Stimulated activated CD4-positive, alpha-beta T cell treated with anti-CD3 and anti-CD28 coated beads, TNF-alpha, amount 100 ng/mL, for 48 hours (primary cell): ENCODE results near the gene PTCHD1.

Experiments
- DNase-seq, 3 donors: peaks; one replicate each; pipeline ENCODE4 v3.0.0-alpha.2; 2020; ENCODE audit warnings: low read depth in 3 of 3

The PTCHD1 gene

GRCh38 chrX:23356189-23356588 is 21.5 kb downstream of the PTCHD1 start:
- no peak for DNase-seq

GRCh38 chrX:23364416-23364815 is 29.8 kb downstream of the PTCHD1 start:
- DNase-seq = no peak

- DNase-seq = no peak
These were observed 30.9 kb downstream of the PTCHD1 start for GRCh38 chrX:23365541-23365940.

- no peak for DNase-seq
These were observed 32.3 kb downstream of the PTCHD1 start for GRCh38 chrX:23366914-23367313.

- DNase-seq = no peak
These were observed 34.4 kb downstream of the PTCHD1 start for GRCh38 chrX:23369027-23369426.

GRCh38 chrX:23372220-23372902 is 37.7 kb downstream of the PTCHD1 start:
- no peak for DNase-seq

GRCh38 chrX:23373129-23373804 is 38.6 kb downstream of the PTCHD1 start:
- no peak for DNase-seq

GRCh38 chrX:23374291-23374690 is 39.6 kb downstream of the PTCHD1 start:
- DNase-seq = no peak

GRCh38 chrX:23376581-23376980 is 41.9 kb downstream of the PTCHD1 start:
- DNase-seq = no peak

GRCh38 chrX:23380581-23380980 is 45.9 kb downstream of the PTCHD1 start:
- no peak for DNase-seq

- no peak for DNase-seq
These were observed 46.7 kb downstream of the PTCHD1 start for GRCh38 chrX:23381099-23382087.

- no peak for DNase-seq
These were observed 47.9 kb downstream of the PTCHD1 start for GRCh38 chrX:23382572-23382971.

GRCh38 chrX:23383411-23383810 is 48.8 kb downstream of the PTCHD1 start:
- DNase-seq = no peak

GRCh38 chrX:23385242-23385641 is 50.6 kb downstream of the PTCHD1 start:
- DNase-seq = no peak

GRCh38 chrX:23386260-23386659 is 51.6 kb downstream of the PTCHD1 start:
- no peak for DNase-seq

GRCh38 chrX:23386726-23387125 is 52.1 kb downstream of the PTCHD1 start:
- no peak for DNase-seq

GRCh38 chrX:23387550-23388184 is 53.0 kb downstream of the PTCHD1 start:
- no peak for DNase-seq

- no peak for DNase-seq
These were observed 54.6 kb downstream of the PTCHD1 start for GRCh38 chrX:23389196-23389792.

GRCh38 chrX:23390979-23391378 is 56.3 kb downstream of the PTCHD1 start:
- no peak for DNase-seq

- no peak for DNase-seq
These were observed 57.5 kb downstream of the PTCHD1 start for GRCh38 chrX:23392195-23392594.

- no peak for DNase-seq
These were observed 59.8 kb downstream of the PTCHD1 start for GRCh38 chrX:23394421-23394820.
